ENCODE data around the gene NDUFAF3. TPM values are rescaled to one million over a fixed set of nuclear protein-coding genes. Genes with fewer than 3 reads are reported as not detected.

The NDUFAF3 gene
- total RNA-seq, 1 experiment from 2014 or later = 36.8 TPM

DNA sequence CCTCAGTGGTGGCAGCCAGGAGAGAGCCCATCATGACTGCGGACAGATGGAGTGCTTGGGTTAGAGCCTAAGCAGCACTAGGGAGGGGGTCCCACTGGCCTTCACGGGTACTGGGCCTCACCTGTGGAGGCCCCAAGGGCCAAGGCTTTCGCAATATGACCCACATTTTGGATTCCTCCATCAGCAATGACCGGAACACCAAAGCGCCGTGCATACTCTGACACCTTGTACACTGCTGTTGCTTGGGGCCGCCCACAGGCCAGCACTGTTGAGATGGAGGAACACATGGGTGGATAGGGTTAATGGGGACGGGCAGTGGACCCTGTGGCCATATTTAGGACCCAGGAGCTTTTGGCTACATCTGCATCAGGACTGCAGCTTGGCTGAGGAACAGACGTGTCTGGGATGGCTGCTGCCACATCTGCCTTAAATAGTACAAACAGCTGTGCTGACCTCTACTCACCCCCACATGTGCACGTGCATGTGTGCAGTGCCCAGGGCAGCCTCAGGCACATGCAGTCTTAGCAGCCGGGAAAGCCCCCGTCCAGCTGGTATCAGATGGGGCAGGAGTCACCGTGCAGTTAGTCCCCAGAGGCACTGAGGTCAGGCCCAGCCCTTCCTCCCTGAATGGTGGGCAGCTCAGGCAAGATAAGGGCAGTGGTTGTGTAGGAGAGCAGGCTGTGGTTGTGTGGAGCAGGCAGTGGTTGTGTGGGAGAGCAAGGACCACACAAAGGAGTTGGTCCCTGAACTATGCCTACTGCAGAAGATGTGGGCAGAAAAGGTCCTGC is 3.3 kb downstream of the NDUFAF3 start:
- CTCF ChIA-PET = interaction anchor here (6.3 kb wide), 1 partner anchor 15 kb away, joined by 124 read pairs; the partner anchor contains the start of gene WDR6
- Mint-ChIP-seq H3K4me1 (peaks cover 28% of the 10 kb centered on the region), H3K9me3 (no peaks in the 10 kb centered on the region), H3K36me3 (peaks cover 57% of the 10 kb centered on the region), H3K4me3 (no peak overlapping the region), H3K27ac (peak overlapping the region; percentile 45; the same call in 1 of the 2 replicates), H3K27me3 (ENCODE audit: low read depth) (no peaks in the 10 kb centered on the region)
- TF ChIP-seq NFE2L1 (CRISPR knock-in tag; IDR thresholded peaks at IDR 0.05) (0 out of 2 replicates have a peak, but pooled peaks have one; percentile 43), NR3C1 (CRISPR knock-in tag; conservative IDR thresholded peaks at IDR 0.05; ENCODE audit: low read depth) (no peak)
- ATAC-seq (no peak), DNase-seq (ENCODE audit: low spot score) (no peak)
- POLR2A ChIA-PET = interaction anchor here (1.4 kb wide), 1 partner anchor 37 kb away, joined by 3 read pairs; no protein-coding TSS in a partner anchor

DNA sequence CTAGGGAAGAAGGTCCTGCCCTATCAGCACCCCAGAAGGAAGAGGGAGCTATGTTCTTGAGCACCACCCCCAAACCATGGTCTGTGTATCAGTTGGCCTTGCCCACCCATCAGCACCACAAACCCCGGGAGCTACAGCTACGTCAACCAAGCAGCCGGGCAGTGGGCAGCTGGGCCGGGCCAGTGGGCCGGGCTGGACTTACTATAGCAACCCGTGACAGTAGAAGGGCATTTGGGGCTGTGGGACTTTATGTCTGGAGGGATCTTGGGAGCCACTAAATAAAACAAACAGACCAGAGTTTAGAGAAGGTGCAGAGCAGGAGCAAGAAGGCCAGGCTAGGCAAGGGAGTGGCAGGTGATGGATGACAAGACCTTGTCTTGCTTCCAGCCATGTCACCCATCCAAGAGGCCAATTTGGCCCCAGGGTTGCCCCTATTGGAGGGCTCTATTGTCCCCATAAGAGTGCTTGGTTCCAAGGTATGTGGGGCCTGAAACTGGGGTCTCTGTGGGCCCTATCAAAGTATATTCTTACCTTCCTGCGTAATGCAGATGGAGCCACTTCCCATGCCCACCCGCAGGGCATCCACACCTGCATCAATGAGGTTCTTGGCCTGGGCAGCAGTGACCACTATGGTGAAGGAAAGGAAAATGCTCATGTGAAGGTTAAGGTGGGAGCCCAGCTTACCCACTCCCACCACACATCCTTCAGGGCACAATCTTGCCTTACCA is 4.0 kb downstream of the NDUFAF3 start:
- Mint-ChIP-seq H3K4me1 (peaks cover 26% of the 10 kb centered on the region), H3K36me3 (peaks cover 57% of the 10 kb centered on the region), H3K9me3 (no peaks in the 10 kb centered on the region), H3K4me3 (no peak overlapping the region), H3K27ac (peak overlapping the region; percentile 45; the same call in 1 of the 2 replicates), H3K27me3 (ENCODE audit: low read depth) (no peaks in the 10 kb centered on the region)
- DNase-seq (ENCODE audit: low spot score) (no peak), ATAC-seq (no peak)
- ChIA-PET POLR2A (interaction anchor here (1.0 kb wide), 1 partner anchor 68 kb away, joined by 4 read pairs; the partner anchor contains the start of gene QRICH1), CTCF (no interaction called here)
- TF ChIP-seq SOX15 (CRISPR knock-in tag; IDR thresholded peaks at IDR 0.05) (no peak), TCF7 (CRISPR knock-in tag; IDR thresholded peaks at IDR 0.05; ENCODE audit: low read depth) (no peak), TEAD4 (CRISPR knock-in tag; IDR thresholded peaks at IDR 0.05) (no peak), NFE2L1 (CRISPR knock-in tag; IDR thresholded peaks at IDR 0.05) (0 out of 2 replicates have a peak, but pooled peaks have one; percentile 2), NFATC4 (CRISPR knock-in tag; IDR thresholded peaks at IDR 0.05) (0 out of 2 replicates have a peak, but pooled peaks have one; percentile 21), ERG (CRISPR knock-in tag; IDR thresholded peaks at IDR 0.05) (no peak)

- peak; percentile 28; the same call in 1 of the 2 replicates for TF ChIP-seq ZBTB43 (CRISPR knock-in tag; IDR thresholded peaks at IDR 0.05)
- TF ChIP-seq STAT6 (CRISPR knock-in tag; conservative IDR thresholded peaks at IDR 0.05; ENCODE audit: low read depth) = no peak
- TF ChIP-seq, protein P1, sequence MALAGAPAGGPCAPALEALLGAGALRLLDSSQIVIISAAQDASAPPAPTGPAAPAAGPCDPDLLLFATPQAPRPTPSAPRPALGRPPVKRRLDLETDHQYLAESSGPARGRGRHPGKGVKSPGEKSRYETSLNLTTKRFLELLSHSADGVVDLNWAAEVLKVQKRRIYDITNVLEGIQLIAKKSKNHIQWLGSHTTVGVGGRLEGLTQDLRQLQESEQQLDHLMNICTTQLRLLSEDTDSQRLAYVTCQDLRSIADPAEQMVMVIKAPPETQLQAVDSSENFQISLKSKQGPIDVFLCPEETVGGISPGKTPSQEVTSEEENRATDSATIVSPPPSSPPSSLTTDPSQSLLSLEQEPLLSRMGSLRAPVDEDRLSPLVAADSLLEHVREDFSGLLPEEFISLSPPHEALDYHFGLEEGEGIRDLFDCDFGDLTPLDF (CRISPR knock-in tag; IDR thresholded peaks at IDR 0.05) = no peak
- TF ChIP-seq FOXP1 (CRISPR knock-in tag; IDR thresholded peaks at IDR 0.05; ENCODE audit: borderline replicate concordance) = 0 out of 2 replicates have a peak, but pooled peaks have one; percentile 25
- TF ChIP-seq RELA (CRISPR knock-in tag; IDR thresholded peaks at IDR 0.05; ENCODE audit: borderline replicate concordance) = no peak
- ChIA-PET POLR2A (interaction anchor here (1.0 kb wide), 1 partner anchor 68 kb away, joined by 4 read pairs; the partner anchor contains the start of gene QRICH1), CTCF (no interaction called here)
- Mint-ChIP-seq H3K36me3 (peaks cover 61% of the 10 kb centered on the region), H3K4me1 (peaks cover 26% of the 10 kb centered on the region), H3K9me3 (no peaks in the 10 kb centered on the region), H3K27me3 (ENCODE audit: low read depth) (no peaks in the 10 kb centered on the region), H3K4me3 (no peak overlapping the region), H3K27ac (no peak overlapping the region)
- DNase-seq (ENCODE audit: low spot score) (no peak), ATAC-seq (no peak)
Observed at GRCh38 chr3:49026536-49026935, 4.6 kb downstream of the NDUFAF3 start.
